A549 (cell line): ENCODE measurements around the gene PHC2. TPM values are rescaled to one million over a fixed set of nuclear protein-coding genes. Genes with fewer than 3 reads are reported as not detected.

Experiments
- ATAC-seq, 2 experiments: fragments of 200-7000 bp in 1 of 2; fragments of >200 bp in 1 of 2; cut with Nextera tagmentation in 1 of 2; cut with Tn5 transposase in 1 of 2; 3 replicates each; pipeline versions ENCODE4 v1.8.0 to v1.9.1; 2018 to 2020; ENCODE audit warnings: mild to moderate bottlenecking in 1 of 2, moderate library complexity in 1 of 2
- CTCF ChIA-PET: fragments of 300-600 bp; sonication (Branson Sonifier 250); formaldehyde crosslinking; extraction: SDS; loops from one replicate; lab custom pipeline; 2021; ENCODE audit warnings: antibody characterized with exemption, inconsistent platforms; lab: Yijun Ruan, JAX
- POLR2A ChIA-PET: fragments of 350-600 bp; formaldehyde crosslinking; extraction: SDS; loops from one replicate; lab custom pipeline; 2021; ENCODE audit warnings: antibody characterized with exemption, inconsistent platforms; lab: Yijun Ruan, JAX
- DNase-seq, 2 experiments: peaks; one replicate each; pipeline versions ENCODE4 v3.0.0 to v3.0.0-alpha.2; 2011 to 2016; ENCODE audit warnings: low read depth in 1 of 2, low spot score in 1 of 2
- FAIRE-seq: peaks from 2 replicates; lab custom pipeline; 2011; peaks lifted over from hg19 to GRCh38; lab: Jason Lieb, UNC
- H3K27ac ChIP-seq, 2 experiments: fragments of >200 bp; sonication (Bioruptor Twin); formaldehyde crosslinking; 3 replicates each; pipeline ENCODE4 v1.5.1; 2016 to 2017
- H3K4me1 ChIP-seq: fragments of >200 bp; sonication (Bioruptor Twin); formaldehyde crosslinking; 3 replicates; pipeline ENCODE4 v1.6.1; 2016
- H3K4me2 ChIP-seq: fragments of >200 bp; sonication (Bioruptor Twin); formaldehyde crosslinking; 3 replicates; pipeline ENCODE4 v1.6.1; 2016
- H3K4me3 ChIP-seq: fragments of >200 bp; sonication (Bioruptor Twin); formaldehyde crosslinking; 3 replicates; pipeline ENCODE4 v1.5.1; 2016
- H3K9me3 ChIP-seq: fragments of >200 bp; sonication (Bioruptor Twin); formaldehyde crosslinking; 3 replicates; pipeline ENCODE4 v1.6.1; 2016
- CBX2 ChIP-seq: fragments of 200-600 bp; sonication (generic); IDR thresholded peaks from 2 replicates; pipeline ENCODE4 v1.6.1; 2016; ENCODE audit warnings: low read depth, mild to moderate bottlenecking, borderline replicate concordance
- CEBPB ChIP-seq, 2 experiments: fragments of >200 bp in 1 of 2; sonication (Bioruptor Twin) in 1 of 2; formaldehyde crosslinking in 1 of 2; IDR thresholded peaks; 2 replicates each; pipeline ENCODE4 v1.6.1; 2012 to 2016
- CHD2 ChIP-seq: fragments of 150-350 bp; IDR thresholded peaks from 2 replicates; pipeline ENCODE4 v1.6.1; 2014; ENCODE audit warnings: low read length; ENCODE audit not compliant: partially characterized antibody
- CTCF ChIP-seq: fragments of >200 bp; sonication (Bioruptor Twin); formaldehyde crosslinking; IDR thresholded peaks from 3 replicates; pipeline ENCODE4 v1.5.1; 2016
- E2F6 ChIP-seq: IDR thresholded peaks from 2 replicates; pipeline ENCODE4 v1.6.1; 2012; ENCODE audit warnings: low read depth, borderline replicate concordance
- EHF ChIP-seq: fragments of 250-450 bp; sonication (Bioruptor Pico); IDR thresholded peaks from 2 replicates; pipeline ENCODE4 v1.5.0; 2020; ENCODE audit warnings: mild to moderate bottlenecking
- EHMT2 ChIP-seq: fragments of 200-600 bp; sonication (generic); IDR thresholded peaks from 2 replicates; pipeline ENCODE4 v1.6.1; 2016; ENCODE audit warnings: antibody characterized with exemption, low read depth, mild to moderate bottlenecking, moderate library complexity
- ESRRA ChIP-seq: fragments of 150-350 bp; IDR thresholded peaks from 2 replicates; pipeline ENCODE4 v1.6.1; 2014; ENCODE audit warnings: mild to moderate bottlenecking, low read length, borderline replicate concordance
- GATA3 ChIP-seq: IDR thresholded peaks from 2 replicates; pipeline ENCODE4 v1.6.1; 2012; ENCODE audit warnings: borderline replicate concordance
- HOXA7 ChIP-seq: fragments of 250-450 bp; sonication (Bioruptor Pico); IDR thresholded peaks from 2 replicates; pipeline ENCODE4 v1.5.0; 2020; ENCODE audit warnings: mild to moderate bottlenecking, moderate library complexity
- KDM1A ChIP-seq: fragments of 200-600 bp; sonication (generic); IDR thresholded peaks from 2 replicates; pipeline ENCODE4 v1.6.1; 2016; ENCODE audit warnings: low read depth, mild to moderate bottlenecking
- MAZ ChIP-seq: fragments of 150-350 bp; IDR thresholded peaks from 2 replicates; pipeline ENCODE4 v1.6.1; 2014; ENCODE audit warnings: antibody characterized with exemption, low read depth, low read length, borderline replicate concordance
- MYC ChIP-seq: IDR thresholded peaks from 2 replicates; pipeline ENCODE4 v1.6.1; 2012; ENCODE audit warnings: mild to moderate bottlenecking, inconsistent platforms, low read length, improper control_type of control experiment, borderline replicate concordance
- NR3C1 ChIP-seq: fragments of >200 bp; sonication (Bioruptor Twin); formaldehyde crosslinking; IDR thresholded peaks from 3 replicates; pipeline ENCODE4 v1.6.1; 2017
- PBX3 ChIP-seq: IDR thresholded peaks from 2 replicates; pipeline ENCODE4 v1.6.1; 2012
- PHF8 ChIP-seq: fragments of 200-600 bp; sonication (generic); IDR thresholded peaks from 2 replicates; pipeline ENCODE4 v1.6.1; 2016; ENCODE audit warnings: low read depth, mild to moderate bottlenecking, antibody characterized with exemption, moderate library complexity, borderline replicate concordance
- POLR2A ChIP-seq: IDR thresholded peaks from 2 replicates; pipeline ENCODE4 v1.6.1; 2012; ENCODE audit warnings: mild to moderate bottlenecking, low read length
- RCOR1 ChIP-seq: fragments of 150-350 bp; IDR thresholded peaks from 2 replicates; pipeline ENCODE4 v1.6.1; 2014; ENCODE audit warnings: antibody characterized with exemption, low read length, low read depth
- RFX5 ChIP-seq: fragments of 450-650 bp; IDR thresholded peaks from 2 replicates; pipeline ENCODE4 v1.7.1; 2014; ENCODE audit warnings: antibody characterized with exemption, mild to moderate bottlenecking, moderate library complexity
- TFCP2L1 ChIP-seq: fragments of 250-450 bp; sonication (Bioruptor Pico); IDR thresholded peaks from 2 replicates; pipeline ENCODE4 v1.5.0; 2021; ENCODE audit warnings: mild to moderate bottlenecking
- TP53 ChIP-seq: fragments of 250-450 bp; sonication (Bioruptor Pico); IDR thresholded peaks from 2 replicates; pipeline ENCODE4 v1.5.0; 2021; ENCODE audit warnings: mild to moderate bottlenecking, moderate library complexity
- ZC3H11A ChIP-seq: fragments of 450-650 bp; IDR thresholded peaks from 2 replicates; pipeline ENCODE4 v1.6.1; 2014; ENCODE audit warnings: antibody characterized with exemption, mild to moderate bottlenecking
- ZNF302 ChIP-seq: fragments of 250-450 bp; sonication (Bioruptor Pico); IDR thresholded peaks from 2 replicates; pipeline ENCODE4 v1.9.0; 2021; ENCODE audit warnings: inconsistent platforms, mild to moderate bottlenecking, moderate library complexity
- WGBS: methylation state at CpG from one replicate; pipeline ENCODE4 v1.1.6; 2017; ENCODE audit errors: missing lambda C conversion rate; 5-methylcytosine and 5-hydroxymethylcytosine counted together
- polyA plus RNA-seq, 4 experiments: library from polyadenylated mRNA; depleted of rRNA in 3 of 4; stranded (reverse); fragments of >200 nt; fragmentation: RNase III in 1 of 4; extraction: RNeasy Plus Mini Kit Qiagen cat#74134 plus additional on column Dnase treatment in 1 of 4; gene quantifications; 2 replicates in 3 of 4; 3 replicates in 1 of 4; pipeline ENCODE4 v1.2.3, GENCODE V29; 2011 to 2017
- TF ChIP-seq, protein P1 (sequence below): fragments of >200 bp; sonication (Bioruptor Twin); formaldehyde crosslinking; IDR thresholded peaks from 3 replicates; pipeline ENCODE4 v1.6.1; 2016
- TF ChIP-seq, protein P2 (sequence below): fragments of 250-450 bp; sonication (Bioruptor Pico); IDR thresholded peaks from 2 replicates; pipeline ENCODE4 v1.5.0; 2021; ENCODE audit warnings: mild to moderate bottlenecking, moderate library complexity, borderline replicate concordance

PHC2 gene
- polyA plus RNA-seq, 2 of the 4 experiments (the other 2 are of a cell fraction), result 29.9 to 33.2 TPM

GRCh38 chr1:33358114-33358794 lies 72.6 kb downstream of the PHC2 start:
- no peaks in the 10 kb centered on the region for H3K4me1 ChIP-seq
- H3K27ac ChIP-seq, result no peak overlapping the region
- ATAC-seq (no peak), DNase-seq (no peak), FAIRE-seq (no peak)
- H3K4me2 ChIP-seq, result no peak overlapping the region
- 65% methylated on average over 4 of the region's 4 CpGs for WGBS
- ChIA-PET CTCF (interaction anchor here (1.7 kb wide), 2 partner anchors 10 to 63 kb away, joined by 4 to 7 read pairs; no protein-coding TSS in a partner anchor), POLR2A (no interaction called here)
- no peaks in the 10 kb centered on the region for H3K9me3 ChIP-seq
- no peak for TF ChIP-seq POLR2A
- no peak for TF ChIP-seq E2F6
- TF ChIP-seq CEBPB (IDR thresholded peaks at IDR 0.05), result no peak
- TF ChIP-seq NR3C1, result no peak
- TF ChIP-seq TFCP2L1, result no peak
- no peak for TF ChIP-seq RCOR1
- TF ChIP-seq, protein P1, sequence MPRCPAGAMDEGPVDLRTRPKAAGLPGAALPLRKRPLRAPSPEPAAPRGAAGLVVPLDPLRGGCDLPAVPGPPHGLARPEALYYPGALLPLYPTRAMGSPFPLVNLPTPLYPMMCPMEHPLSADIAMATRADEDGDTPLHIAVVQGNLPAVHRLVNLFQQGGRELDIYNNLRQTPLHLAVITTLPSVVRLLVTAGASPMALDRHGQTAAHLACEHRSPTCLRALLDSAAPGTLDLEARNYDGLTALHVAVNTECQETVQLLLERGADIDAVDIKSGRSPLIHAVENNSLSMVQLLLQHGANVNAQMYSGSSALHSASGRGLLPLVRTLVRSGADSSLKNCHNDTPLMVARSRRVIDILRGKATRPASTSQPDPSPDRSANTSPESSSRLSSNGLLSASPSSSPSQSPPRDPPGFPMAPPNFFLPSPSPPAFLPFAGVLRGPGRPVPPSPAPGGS, result no peak
- no peak for TF ChIP-seq CBX2
- no peak overlapping the region for H3K4me3 ChIP-seq

DNA sequence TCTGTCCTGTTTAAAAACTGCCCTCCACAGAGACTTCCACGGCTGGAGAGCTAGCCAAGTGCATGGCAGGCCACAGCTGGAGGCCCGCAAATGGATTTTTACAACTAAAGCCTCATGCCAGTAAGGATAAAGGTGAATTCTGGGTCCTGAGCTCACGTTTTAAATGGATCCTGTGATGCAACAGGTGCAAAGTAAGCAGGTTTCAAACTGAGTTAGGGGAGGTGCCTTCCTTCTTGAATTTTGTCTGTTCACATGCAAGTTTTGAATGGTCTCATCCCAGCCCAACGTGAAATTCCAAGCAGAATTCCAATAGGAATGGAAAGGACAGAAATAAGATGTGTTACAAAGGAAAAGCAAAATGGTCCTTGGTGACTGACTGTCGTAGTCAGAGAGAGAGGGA lies 73.8 kb downstream of the PHC2 start:
- Histone ChIP-seq H3K9me3 (no peaks in the 10 kb centered on the region), H3K4me2 (no peak overlapping the region), H3K4me3 (no peak overlapping the region), H3K4me1 (no peaks in the 10 kb centered on the region), H3K27ac (no peak overlapping the region)
- CTCF ChIA-PET, result interaction anchor here (1.1 to 1.7 kb wide), 3 partner anchors 10 to 62 kb away, joined by 4 to 7 read pairs (median 7); no protein-coding TSS in a partner anchor
- FAIRE-seq (no peak), DNase-seq (no peak), ATAC-seq (no peak)
- WGBS, result 86% methylated on average over 5 of the region's 5 CpGs
- POLR2A ChIA-PET, result no interaction called here
- TF ChIP-seq, protein P2, sequence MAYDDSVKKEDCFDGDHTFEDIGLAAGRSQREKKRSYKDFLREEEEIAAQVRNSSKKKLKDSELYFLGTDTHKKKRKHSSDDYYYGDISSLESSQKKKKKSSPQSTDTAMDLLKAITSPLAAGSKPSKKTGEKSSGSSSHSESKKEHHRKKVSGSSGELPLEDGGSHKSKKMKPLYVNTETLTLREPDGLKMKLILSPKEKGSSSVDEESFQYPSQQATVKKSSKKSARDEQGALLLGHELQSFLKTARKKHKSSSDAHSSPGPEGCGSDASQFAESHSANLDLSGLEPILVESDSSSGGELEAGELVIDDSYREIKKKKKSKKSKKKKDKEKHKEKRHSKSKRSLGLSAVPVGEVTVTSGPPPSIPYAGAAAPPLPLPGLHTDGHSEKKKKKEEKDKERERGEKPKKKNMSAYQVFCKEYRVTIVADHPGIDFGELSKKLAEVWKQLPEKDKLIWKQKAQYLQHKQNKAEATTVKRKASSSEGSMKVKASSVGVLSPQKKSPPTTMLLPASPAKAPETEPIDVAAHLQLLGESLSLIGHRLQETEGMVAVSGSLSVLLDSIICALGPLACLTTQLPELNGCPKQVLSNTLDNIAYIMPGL (CRISPR knock-in tag), result no peak
- TF ChIP-seq ZNF302 (CRISPR knock-in tag) (no peak), CHD2 (no peak), EHMT2 (no peak), MYC (no peak), EHF (CRISPR knock-in tag) (no peak), RFX5 (no peak), TP53 (CRISPR knock-in tag) (no peak), KDM1A (no peak), PHF8 (no peak), HOXA7 (CRISPR knock-in tag) (no peak), ESRRA (no peak)

DNA sequence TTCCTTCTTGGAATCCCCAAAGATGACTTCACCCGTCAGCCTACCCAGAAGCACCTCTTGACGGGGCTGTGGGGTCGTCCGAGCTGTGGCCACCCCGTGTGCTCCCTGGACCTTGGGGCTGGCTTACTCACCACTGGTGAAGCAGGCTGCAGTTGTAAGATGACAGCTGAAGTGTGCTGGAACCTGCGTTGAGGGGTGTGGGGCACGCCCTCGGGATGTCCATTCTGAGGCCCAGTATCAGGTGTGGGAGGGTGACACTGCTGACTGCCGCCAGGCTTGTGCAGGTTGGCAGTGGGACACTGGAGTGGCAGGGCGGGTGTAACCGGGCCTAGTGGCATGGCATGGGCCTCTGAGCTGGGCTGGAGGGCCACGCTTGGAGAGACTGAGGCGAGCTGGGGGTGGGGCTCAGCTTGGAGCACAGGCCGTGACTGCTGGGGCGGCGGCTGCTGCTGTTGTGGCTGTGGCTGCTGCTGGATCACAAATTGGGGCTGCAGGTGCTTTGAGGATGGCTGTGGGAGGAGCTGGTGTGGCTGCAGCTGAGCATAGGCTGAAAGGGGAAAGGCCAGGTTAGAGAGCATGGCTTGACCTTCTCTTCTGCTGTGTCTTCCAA lies 76.1 kb downstream of the PHC2 start:
- peaks cover 6% of the 10 kb centered on the region; the same call in 1 of the 3 replicates for H3K4me1 ChIP-seq
- 88% methylated on average over 11 of the region's 16 CpGs for WGBS
- no peak overlapping the region for H3K4me2 ChIP-seq
- CTCF ChIA-PET, result interaction anchor here (1.2 kb wide), 2 partner anchors 13 to 115 kb away, joined by 3 to 4 read pairs; no protein-coding TSS in a partner anchor
- ATAC-seq (no peak), FAIRE-seq (no peak), DNase-seq (no peak)
- H3K27ac ChIP-seq, result no peak overlapping the region
- no peaks in the 10 kb centered on the region for H3K9me3 ChIP-seq
- POLR2A ChIA-PET, result no interaction called here
- no peak overlapping the region for H3K4me3 ChIP-seq
- no peak for TF ChIP-seq MYC
- TF ChIP-seq, protein P1, result no peak
- no peak for TF ChIP-seq GATA3
- TF ChIP-seq MAZ, result no peak
- TF ChIP-seq CTCF, result no peak
- TF ChIP-seq ZC3H11A, result no peak
- no peak for TF ChIP-seq PBX3
- TF ChIP-seq TFCP2L1, result no peak
- no peak for TF ChIP-seq HOXA7 (CRISPR knock-in tag)
- no peak for TF ChIP-seq ZNF302 (CRISPR knock-in tag)
